SK-N-SH (cell line): Measurements from ENCODE around the gene TCIRG1. TPM values are rescaled to one million over a fixed set of nuclear protein-coding genes. Genes with fewer than 3 reads are reported as not detected.

Experiments
- CTCF ChIA-PET: fragments of 300-600, 350-600 bp; formaldehyde crosslinking; extraction: SDS; loops from one replicate; lab custom pipeline; 2021; lab: Yijun Ruan, JAX
- POLR2A ChIA-PET: fragments of 350-600 bp; sonication (Branson Sonifier 250); formaldehyde crosslinking; extraction: SDS; loops from one replicate; lab custom pipeline; 2020; ENCODE audit warnings: antibody characterized with exemption, inconsistent platforms; lab: Yijun Ruan, JAX
- DNase-seq: peaks from one replicate; pipeline ENCODE4 v3.0.0; 2012
- H2AFZ ChIP-seq: fragments of 200-600 bp; sonication (generic); 2 replicates; pipeline ENCODE4 v1.8.1; 2016; ENCODE audit warnings: antibody characterized with exemption, mild to moderate bottlenecking, low read depth
- H3F3A ChIP-seq: fragments of 200-600 bp; sonication (generic); replicated peaks from 2 replicates; pipeline ENCODE3; 2016; ENCODE audit warnings: antibody characterized with exemption, mild to moderate bottlenecking; ENCODE audit not compliant: insufficient read depth
- H3K27ac ChIP-seq, 2 experiments: fragments of 200-500 bp in 1 of 2; fragments of 200-600 bp in 1 of 2; sonication (Bioruptor generic) in 1 of 2; sonication (generic), shearing (Covaris generic) in 1 of 2; 2 replicates each; pipeline versions ENCODE4 v1.5.1 to v1.6.1; 2014 to 2016; ENCODE audit warnings: low read depth in 2 of 2, inconsistent platforms in 1 of 2, low read length in 1 of 2, mild to moderate bottlenecking in 1 of 2, mixed read lengths in 1 of 2
- H3K27me3 ChIP-seq: fragments of 200-600 bp; sonication (generic), shearing (Covaris generic); 2 replicates; pipeline ENCODE4 v1.6.1; 2016; ENCODE audit warnings: mixed run types; ENCODE audit not compliant: insufficient read depth
- H3K36me3 ChIP-seq, 2 experiments: fragments of 200-500 bp in 1 of 2; fragments of 200-600 bp in 1 of 2; sonication (Bioruptor generic) in 1 of 2; sonication (generic) in 1 of 2; replicated peaks in 1 of 2; 2 replicates each; pipeline versions ENCODE3 to v1.5.1; 2014 to 2016; ENCODE audit warnings: low read length in 1 of 2, mild to moderate bottlenecking in 1 of 2; ENCODE audit not compliant: insufficient read depth in 2 of 2, control insufficient read depth in 1 of 2
- H3K4me1 ChIP-seq, 2 experiments: fragments of 200-500 bp in 1 of 2; fragments of 200-600 bp in 1 of 2; sonication (Bioruptor generic) in 1 of 2; sonication (generic), shearing (Covaris generic) in 1 of 2; 2 replicates each; pipeline versions ENCODE4 v1.5.1 to v1.6.1; 2014 to 2016; ENCODE audit warnings: low read depth in 1 of 2, low read length in 1 of 2, mixed run types in 1 of 2; ENCODE audit not compliant: insufficient read depth in 2 of 2, control insufficient read depth in 1 of 2
- H3K4me2 ChIP-seq: fragments of 200-600 bp; sonication (generic), shearing (Covaris generic); 2 replicates; pipeline ENCODE4 v1.6.1; 2017; ENCODE audit warnings: mixed run types
- H3K4me3 ChIP-seq, 2 experiments: fragments of 200-500 bp in 1 of 2; fragments of 200-600 bp in 1 of 2; sonication (Bioruptor generic) in 1 of 2; sonication (generic), shearing (Covaris generic) in 1 of 2; 2 replicates each; pipeline versions ENCODE4 v1.5.1 to v1.8.1; 2014 to 2016; ENCODE audit warnings: low read depth in 2 of 2, inconsistent platforms in 1 of 2, low read length in 1 of 2, mild to moderate bottlenecking in 1 of 2, mixed read lengths in 1 of 2, moderate library complexity in 1 of 2
- H3K79me2 ChIP-seq: fragments of 200-600 bp; sonication (generic); 2 replicates; pipeline ENCODE4 v1.8.1; 2017; ENCODE audit warnings: mild to moderate bottlenecking; ENCODE audit not compliant: insufficient read depth
- H3K9ac ChIP-seq: fragments of 200-600 bp; sonication (generic); 2 replicates; pipeline ENCODE4 v1.6.1; 2017; ENCODE audit warnings: mixed run types
- H3K9me2 ChIP-seq: fragments of 200-600 bp; sonication (generic); 2 replicates; pipeline ENCODE4 v1.6.1; 2017; ENCODE audit warnings: mixed run types
- H3K9me3 ChIP-seq: fragments of 200-600 bp; sonication (generic); 2 replicates; pipeline ENCODE4 v1.6.1; 2017; ENCODE audit warnings: mixed run types, mild to moderate bottlenecking, moderate library complexity
- H4K20me1 ChIP-seq: fragments of 200-600 bp; sonication (generic); 2 replicates; pipeline ENCODE4 v1.6.1; 2017; ENCODE audit warnings: mild to moderate bottlenecking, mixed run types; ENCODE audit not compliant: insufficient read depth
- CTCF ChIP-seq: fragments of 200-600 bp; sonication (generic); IDR thresholded peaks from 2 replicates; pipeline ENCODE4 v1.6.1; 2017; ENCODE audit warnings: antibody characterized with exemption, mild to moderate bottlenecking, moderate library complexity
- ELF1 ChIP-seq: IDR thresholded peaks from 2 replicates; pipeline ENCODE4 v1.4.0; 2012
- EP300 ChIP-seq, 2 experiments: IDR thresholded peaks; 2 replicates each; pipeline versions ENCODE4 v1.4.0 to v1.6.1; 2012; ENCODE audit warnings: borderline replicate concordance in 1 of 2, low read depth in 1 of 2, low read length in 1 of 2
- EZH2phosphoT487 ChIP-seq: fragments of 200-600 bp; sonication (generic); IDR thresholded peaks from 2 replicates; pipeline ENCODE4 v1.6.1; 2017; ENCODE audit warnings: low read depth, mixed run types, mild to moderate bottlenecking, antibody characterized with exemption, moderate library complexity, borderline replicate concordance
- FOXJ3 ChIP-seq: sonication (generic); formaldehyde crosslinking; IDR thresholded peaks from 2 replicates; pipeline ENCODE4 v1.5.1; 2020; ENCODE audit warnings: mild to moderate bottlenecking, missing genetic modification reagents
- FOXM1 ChIP-seq: IDR thresholded peaks from 2 replicates; pipeline ENCODE4 v1.4.0; 2012; ENCODE audit warnings: low read depth, mild to moderate bottlenecking
- GABPA ChIP-seq: IDR thresholded peaks from 2 replicates; pipeline ENCODE4 v1.4.0; 2012; ENCODE audit warnings: low read depth, mild to moderate bottlenecking
- GATA2 ChIP-seq: sonication (generic); formaldehyde crosslinking; IDR thresholded peaks from 2 replicates; pipeline ENCODE4 v1.5.0; 2020; ENCODE audit warnings: mild to moderate bottlenecking, missing genetic modification reagents
- IRF3 ChIP-seq: fragments of 150-350 bp; IDR thresholded peaks from 2 replicates; pipeline ENCODE4 v1.6.1; 2016; ENCODE audit warnings: mild to moderate bottlenecking, low read depth, low read length
- MXI1 ChIP-seq: IDR thresholded peaks from 2 replicates; pipeline ENCODE4 v1.6.1; 2012; ENCODE audit warnings: mild to moderate bottlenecking, low read depth, low read length, improper control_type of control experiment
- NRF1 ChIP-seq: IDR thresholded peaks from 2 replicates; pipeline ENCODE4 v1.6.1; 2012; ENCODE audit warnings: low read depth, mild to moderate bottlenecking, low read length
- RAD21 ChIP-seq: IDR thresholded peaks from 2 replicates; pipeline ENCODE4 v1.6.1; 2012; ENCODE audit warnings: mild to moderate bottlenecking, low read length
- RCOR1 ChIP-seq: fragments of 150-350 bp; IDR thresholded peaks from 2 replicates; pipeline ENCODE4 v1.6.1; 2017; ENCODE audit warnings: antibody characterized with exemption, low read length
- RFX5 ChIP-seq: IDR thresholded peaks from 2 replicates; pipeline ENCODE4 v1.6.1; 2012; ENCODE audit warnings: mild to moderate bottlenecking, improper control_type of control experiment, low read length
- RXRA ChIP-seq: IDR thresholded peaks from 2 replicates; pipeline ENCODE4 v1.4.0; 2012; ENCODE audit warnings: low read depth, mild to moderate bottlenecking, borderline replicate concordance
- SMC3 ChIP-seq: IDR thresholded peaks from 2 replicates; pipeline ENCODE4 v1.6.1; 2012; ENCODE audit warnings: low read depth, low read length, improper control_type of control experiment
- TCF12 ChIP-seq: IDR thresholded peaks from 2 replicates; pipeline ENCODE4 v1.4.0; 2012
- TEAD4 ChIP-seq: IDR thresholded peaks from 2 replicates; pipeline ENCODE4 v1.4.0; 2012; ENCODE audit warnings: mild to moderate bottlenecking, borderline replicate concordance; ENCODE audit not compliant: insufficient read depth
- USF1 ChIP-seq: IDR thresholded peaks from 2 replicates; pipeline ENCODE4 v1.4.0; 2012; ENCODE audit warnings: low read depth, borderline replicate concordance
- ZBTB33 ChIP-seq: IDR thresholded peaks from 2 replicates; pipeline ENCODE4 v1.4.0; 2012; ENCODE audit warnings: low read depth, borderline replicate concordance
- WGBS: methylation state at CpG from one replicate; pipeline ENCODE4 v1.1.6; 2017; ENCODE audit warnings: low lambda C conversion rate; 5-methylcytosine and 5-hydroxymethylcytosine counted together
- polyA plus RNA-seq, 3 experiments: library from polyadenylated mRNA; depleted of rRNA; stranded (reverse); fragments of >200 nt; gene quantifications; 2 replicates each; pipeline ENCODE4 v1.2.3, GENCODE V29; 2012
- TF ChIP-seq, protein P1 (sequence below): IDR thresholded peaks from 2 replicates; pipeline ENCODE4; 2012

Gene TCIRG1
- polyA plus RNA-seq, 1 of the 3 experiments (the other 2 are of a cell fraction) = 0.58 TPM

DNA sequence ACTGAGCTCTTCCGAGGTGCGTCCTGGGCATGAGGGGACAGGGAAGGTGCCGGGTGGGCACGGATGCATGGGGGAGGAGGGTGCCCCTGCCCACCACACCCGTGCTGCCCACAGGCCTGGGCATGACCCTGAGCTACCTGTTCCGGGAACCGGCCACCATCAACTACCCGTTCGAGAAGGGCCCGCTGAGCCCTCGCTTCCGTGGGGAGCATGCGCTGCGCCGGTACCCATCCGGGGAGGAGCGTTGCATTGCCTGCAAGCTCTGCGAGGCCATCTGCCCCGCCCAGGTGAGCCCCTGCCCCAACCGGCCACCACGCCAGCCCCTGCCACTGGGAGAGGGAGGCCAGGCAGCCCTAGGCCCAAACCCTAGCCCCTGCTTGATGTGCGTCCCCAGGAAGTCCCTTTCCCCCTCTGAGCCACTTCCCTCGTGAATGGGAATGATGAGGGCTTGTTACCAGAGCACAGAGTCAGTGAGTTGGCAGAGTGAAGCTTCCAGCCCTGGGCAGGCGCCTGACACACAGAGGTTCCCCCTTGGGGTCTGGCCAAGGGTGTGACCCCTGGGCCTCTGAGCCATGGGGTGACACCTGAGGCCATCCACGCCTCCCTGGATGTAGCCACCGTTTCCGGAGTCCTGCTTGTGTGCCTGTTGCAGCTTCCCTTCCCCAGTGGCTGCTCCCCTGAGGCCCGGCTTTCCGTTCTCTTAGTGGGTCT, 5.7 kb upstream of the TCIRG1 start:
- Histone ChIP-seq H3K4me2 (no peak overlapping the region), H3K9me3 (no peaks in the 10 kb centered on the region), H3K9me2 (no peaks in the 10 kb centered on the region), H3K4me1 (peaks cover 23 to 24% of the 10 kb centered on the region in 2 experiments; a peak in 3 of 4 replicates), H3K27me3 (no peaks in the 10 kb centered on the region), H3K79me2 (peaks cover 30% of the 10 kb centered on the region), H3K9ac (no peak overlapping the region), H4K20me1 (no peaks in the 10 kb centered on the region), H3K27ac (no peak overlapping the region), H3F3A (peaks cover 29% of the 10 kb centered on the region), H2AFZ (no peak overlapping the region), H3K36me3 (peaks cover 14 to 19% of the 10 kb centered on the region in 2 experiments), H3K4me3 (no peak overlapping the region)
- WGBS = 91% methylated on average over 22 of the region's 29 CpGs
- DNase-seq = no peak
- ChIA-PET POLR2A (no interaction called here), CTCF (interaction anchor here (1.3 kb wide), 1 partner anchor 77 kb away, joined by 4 read pairs; no protein-coding TSS in a partner anchor)
- TF ChIP-seq TEAD4 (no peak), RFX5 (no peak), CTCF (no peak), EZH2phosphoT487 (no peak), NRF1 (no peak), ZBTB33 (no peak), USF1 (no peak), GATA2 (CRISPR knock-in tag) (no peak)
- TF ChIP-seq, protein P1, sequence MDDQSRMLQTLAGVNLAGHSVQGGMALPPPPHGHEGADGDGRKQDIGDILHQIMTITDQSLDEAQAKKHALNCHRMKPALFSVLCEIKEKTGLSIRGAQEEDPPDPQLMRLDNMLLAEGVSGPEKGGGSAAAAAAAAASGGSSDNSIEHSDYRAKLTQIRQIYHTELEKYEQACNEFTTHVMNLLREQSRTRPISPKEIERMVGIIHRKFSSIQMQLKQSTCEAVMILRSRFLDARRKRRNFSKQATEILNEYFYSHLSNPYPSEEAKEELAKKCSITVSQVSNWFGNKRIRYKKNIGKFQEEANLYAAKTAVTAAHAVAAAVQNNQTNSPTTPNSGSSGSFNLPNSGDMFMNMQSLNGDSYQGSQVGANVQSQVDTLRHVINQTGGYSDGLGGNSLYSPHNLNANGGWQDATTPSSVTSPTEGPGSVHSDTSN = no peak

GRCh38 chr11:68033708-68034045, 5.1 kb upstream of the TCIRG1 start:
- ChIA-PET CTCF (interaction anchor here (1.3 kb wide), 1 partner anchor 78 kb away, joined by 4 read pairs; no protein-coding TSS in a partner anchor), POLR2A (no interaction called here)
- no peaks in the 10 kb centered on the region for H3K27me3 ChIP-seq
- H3K27ac ChIP-seq = no peak overlapping the region
- no peak overlapping the region for H2AFZ ChIP-seq
- no peaks in the 10 kb centered on the region for H3K9me2 ChIP-seq
- H4K20me1 ChIP-seq = no peaks in the 10 kb centered on the region
- peaks cover 23% of the 10 kb centered on the region for H3F3A ChIP-seq
- no peak for DNase-seq
- WGBS = 81% methylated on average over 3 of the region's 12 CpGs
- no peak overlapping the region for H3K4me3 ChIP-seq
- H3K9me3 ChIP-seq = no peaks in the 10 kb centered on the region
- H3K36me3 ChIP-seq = peaks cover 14 to 19% of the 10 kb centered on the region in 2 experiments
- peaks cover 18 to 28% of the 10 kb centered on the region in 2 experiments; a peak in 3 of 4 replicates for H3K4me1 ChIP-seq
- no peak overlapping the region for H3K4me2 ChIP-seq
- peaks cover 30% of the 10 kb centered on the region for H3K79me2 ChIP-seq
- no peak overlapping the region for H3K9ac ChIP-seq
- TF ChIP-seq EP300 (IDR thresholded peaks at IDR 0.05; ENCODE audit: borderline replicate concordance in 1 of 2, low read depth in 1 of 2, low read length in 1 of 2) = no peak
- TF ChIP-seq RXRA = no peak
- no peak for TF ChIP-seq SMC3
- no peak for TF ChIP-seq RCOR1
- TF ChIP-seq IRF3 = no peak
- TF ChIP-seq EZH2phosphoT487 = no peak
- TF ChIP-seq MXI1 = no peak
- TF ChIP-seq TEAD4 = no peak
- no peak for TF ChIP-seq GABPA
- TF ChIP-seq FOXM1 = no peak
- no peak for TF ChIP-seq ELF1
- TF ChIP-seq TCF12 = no peak
- no peak for TF ChIP-seq FOXJ3
- no peak for TF ChIP-seq GATA2 (CRISPR knock-in tag)
- TF ChIP-seq RAD21 = no peak
